ENCODE results near the gene LIN7B. TPM values are rescaled to one million over a fixed set of nuclear protein-coding genes. Genes with fewer than 3 reads are reported as not detected.
A peak's percentile ranks its signal among the peaks of the same experiment; 100 is the strongest.

Gene LIN7B
- total and polyA plus RNA-seq, 2 experiments from 2014 or later, result 1.2 to 10.5 TPM

DNA sequence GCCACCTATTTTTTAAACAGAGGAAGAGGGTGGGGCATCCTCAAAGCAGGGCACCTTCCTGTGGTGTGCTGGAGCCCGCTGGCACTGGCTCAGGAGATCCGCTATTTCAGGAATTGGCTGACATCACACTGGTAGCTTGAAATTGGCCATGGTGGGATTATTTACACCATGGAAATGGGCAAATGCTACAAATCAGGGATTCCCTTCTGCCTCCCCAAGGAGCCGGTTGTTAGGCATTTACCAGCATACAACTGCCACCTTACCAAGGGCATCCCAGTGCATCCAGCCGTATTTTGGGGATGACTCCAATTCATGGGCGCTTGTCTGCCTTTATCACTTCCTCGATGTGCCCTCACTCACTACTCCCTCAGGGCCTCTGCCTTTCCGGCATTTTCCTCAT lies 26.8 kb downstream of the LIN7B start:
- DNase-seq (ENCODE audit: low spot score) (no peak), ATAC-seq (no peak)
- Histone ChIP-seq H2AFZ (no peak overlapping the region), H3K27ac (ENCODE audit: low read depth) (no peak overlapping the region), H3K9me2 (ENCODE audit: insufficient read depth) (no peaks in the 10 kb centered on the region), H3K4me2 (no peak overlapping the region), H3K4me1 (ENCODE audit: insufficient read depth) (peaks cover 11% of the 10 kb centered on the region), H3K27me3 (ENCODE audit: insufficient read depth) (no peaks in the 10 kb centered on the region), H3K4me3 (no peak overlapping the region), H4K20me1 (replicated peaks; ENCODE audit: insufficient read depth) (no peaks in the 10 kb centered on the region), H3K36me3 (ENCODE audit: insufficient read depth) (no peaks in the 10 kb centered on the region), H3K79me2 (replicated peaks; ENCODE audit: insufficient read depth) (no peaks in the 10 kb centered on the region), H3F3A (replicated peaks; ENCODE audit: low read depth) (0 out of 2 replicates have a peak, but pooled peaks cover 5% of the 10 kb centered on the region)
- Mint-ChIP-seq H3K27me3 (ENCODE audit: insufficient read depth, low read depth, poor library complexity) (peaks cover 12% of the 10 kb centered on the region), H3K27ac (no peak overlapping the region), H3K4me1 (peaks cover 18% of the 10 kb centered on the region), H3K36me3 (ENCODE audit: low read depth) (peaks cover 13% of the 10 kb centered on the region), H3K9me3 (no peaks in the 10 kb centered on the region), H3K4me3 (peak overlapping the region; percentile 15; the same call in 2 of the 3 replicates)
- TF ChIP-seq, protein P1, sequence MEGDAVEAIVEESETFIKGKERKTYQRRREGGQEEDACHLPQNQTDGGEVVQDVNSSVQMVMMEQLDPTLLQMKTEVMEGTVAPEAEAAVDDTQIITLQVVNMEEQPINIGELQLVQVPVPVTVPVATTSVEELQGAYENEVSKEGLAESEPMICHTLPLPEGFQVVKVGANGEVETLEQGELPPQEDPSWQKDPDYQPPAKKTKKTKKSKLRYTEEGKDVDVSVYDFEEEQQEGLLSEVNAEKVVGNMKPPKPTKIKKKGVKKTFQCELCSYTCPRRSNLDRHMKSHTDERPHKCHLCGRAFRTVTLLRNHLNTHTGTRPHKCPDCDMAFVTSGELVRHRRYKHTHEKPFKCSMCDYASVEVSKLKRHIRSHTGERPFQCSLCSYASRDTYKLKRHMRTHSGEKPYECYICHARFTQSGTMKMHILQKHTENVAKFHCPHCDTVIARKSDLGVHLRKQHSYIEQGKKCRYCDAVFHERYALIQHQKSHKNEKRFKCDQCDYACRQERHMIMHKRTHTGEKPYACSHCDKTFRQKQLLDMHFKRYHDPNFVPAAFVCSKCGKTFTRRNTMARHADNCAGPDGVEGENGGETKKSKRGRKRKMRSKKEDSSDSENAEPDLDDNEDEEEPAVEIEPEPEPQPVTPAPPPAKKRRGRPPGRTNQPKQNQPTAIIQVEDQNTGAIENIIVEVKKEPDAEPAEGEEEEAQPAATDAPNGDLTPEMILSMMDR (conservative IDR thresholded peaks at IDR 0.05; ENCODE audit: low read depth in 2 of 2), result no peak
- no peak for TF ChIP-seq EZH2 (IDR thresholded peaks at IDR 0.05; ENCODE audit: low read depth, unreplicated experiment)
- TF ChIP-seq NANOG (IDR thresholded peaks at IDR 0.05; ENCODE audit: borderline replicate concordance), result no peak
- no peak for TF ChIP-seq EZH2phosphoT487 (IDR thresholded peaks at IDR 0.05; ENCODE audit: unreplicated experiment)
- TF ChIP-seq CREB1 (CRISPR knock-in tag; IDR thresholded peaks at IDR 0.05; ENCODE audit: low read depth), result no peak
- no peak for TF ChIP-seq JUNB (IDR thresholded peaks at IDR 0.05; ENCODE audit: unreplicated experiment)
- TF ChIP-seq ZNF114 (CRISPR knock-in tag; IDR thresholded peaks at IDR 0.05), result no peak
- no peak for TF ChIP-seq ZNF331 (CRISPR knock-in tag; IDR thresholded peaks at IDR 0.05; ENCODE audit: low read depth)
- TF ChIP-seq, protein P2, sequence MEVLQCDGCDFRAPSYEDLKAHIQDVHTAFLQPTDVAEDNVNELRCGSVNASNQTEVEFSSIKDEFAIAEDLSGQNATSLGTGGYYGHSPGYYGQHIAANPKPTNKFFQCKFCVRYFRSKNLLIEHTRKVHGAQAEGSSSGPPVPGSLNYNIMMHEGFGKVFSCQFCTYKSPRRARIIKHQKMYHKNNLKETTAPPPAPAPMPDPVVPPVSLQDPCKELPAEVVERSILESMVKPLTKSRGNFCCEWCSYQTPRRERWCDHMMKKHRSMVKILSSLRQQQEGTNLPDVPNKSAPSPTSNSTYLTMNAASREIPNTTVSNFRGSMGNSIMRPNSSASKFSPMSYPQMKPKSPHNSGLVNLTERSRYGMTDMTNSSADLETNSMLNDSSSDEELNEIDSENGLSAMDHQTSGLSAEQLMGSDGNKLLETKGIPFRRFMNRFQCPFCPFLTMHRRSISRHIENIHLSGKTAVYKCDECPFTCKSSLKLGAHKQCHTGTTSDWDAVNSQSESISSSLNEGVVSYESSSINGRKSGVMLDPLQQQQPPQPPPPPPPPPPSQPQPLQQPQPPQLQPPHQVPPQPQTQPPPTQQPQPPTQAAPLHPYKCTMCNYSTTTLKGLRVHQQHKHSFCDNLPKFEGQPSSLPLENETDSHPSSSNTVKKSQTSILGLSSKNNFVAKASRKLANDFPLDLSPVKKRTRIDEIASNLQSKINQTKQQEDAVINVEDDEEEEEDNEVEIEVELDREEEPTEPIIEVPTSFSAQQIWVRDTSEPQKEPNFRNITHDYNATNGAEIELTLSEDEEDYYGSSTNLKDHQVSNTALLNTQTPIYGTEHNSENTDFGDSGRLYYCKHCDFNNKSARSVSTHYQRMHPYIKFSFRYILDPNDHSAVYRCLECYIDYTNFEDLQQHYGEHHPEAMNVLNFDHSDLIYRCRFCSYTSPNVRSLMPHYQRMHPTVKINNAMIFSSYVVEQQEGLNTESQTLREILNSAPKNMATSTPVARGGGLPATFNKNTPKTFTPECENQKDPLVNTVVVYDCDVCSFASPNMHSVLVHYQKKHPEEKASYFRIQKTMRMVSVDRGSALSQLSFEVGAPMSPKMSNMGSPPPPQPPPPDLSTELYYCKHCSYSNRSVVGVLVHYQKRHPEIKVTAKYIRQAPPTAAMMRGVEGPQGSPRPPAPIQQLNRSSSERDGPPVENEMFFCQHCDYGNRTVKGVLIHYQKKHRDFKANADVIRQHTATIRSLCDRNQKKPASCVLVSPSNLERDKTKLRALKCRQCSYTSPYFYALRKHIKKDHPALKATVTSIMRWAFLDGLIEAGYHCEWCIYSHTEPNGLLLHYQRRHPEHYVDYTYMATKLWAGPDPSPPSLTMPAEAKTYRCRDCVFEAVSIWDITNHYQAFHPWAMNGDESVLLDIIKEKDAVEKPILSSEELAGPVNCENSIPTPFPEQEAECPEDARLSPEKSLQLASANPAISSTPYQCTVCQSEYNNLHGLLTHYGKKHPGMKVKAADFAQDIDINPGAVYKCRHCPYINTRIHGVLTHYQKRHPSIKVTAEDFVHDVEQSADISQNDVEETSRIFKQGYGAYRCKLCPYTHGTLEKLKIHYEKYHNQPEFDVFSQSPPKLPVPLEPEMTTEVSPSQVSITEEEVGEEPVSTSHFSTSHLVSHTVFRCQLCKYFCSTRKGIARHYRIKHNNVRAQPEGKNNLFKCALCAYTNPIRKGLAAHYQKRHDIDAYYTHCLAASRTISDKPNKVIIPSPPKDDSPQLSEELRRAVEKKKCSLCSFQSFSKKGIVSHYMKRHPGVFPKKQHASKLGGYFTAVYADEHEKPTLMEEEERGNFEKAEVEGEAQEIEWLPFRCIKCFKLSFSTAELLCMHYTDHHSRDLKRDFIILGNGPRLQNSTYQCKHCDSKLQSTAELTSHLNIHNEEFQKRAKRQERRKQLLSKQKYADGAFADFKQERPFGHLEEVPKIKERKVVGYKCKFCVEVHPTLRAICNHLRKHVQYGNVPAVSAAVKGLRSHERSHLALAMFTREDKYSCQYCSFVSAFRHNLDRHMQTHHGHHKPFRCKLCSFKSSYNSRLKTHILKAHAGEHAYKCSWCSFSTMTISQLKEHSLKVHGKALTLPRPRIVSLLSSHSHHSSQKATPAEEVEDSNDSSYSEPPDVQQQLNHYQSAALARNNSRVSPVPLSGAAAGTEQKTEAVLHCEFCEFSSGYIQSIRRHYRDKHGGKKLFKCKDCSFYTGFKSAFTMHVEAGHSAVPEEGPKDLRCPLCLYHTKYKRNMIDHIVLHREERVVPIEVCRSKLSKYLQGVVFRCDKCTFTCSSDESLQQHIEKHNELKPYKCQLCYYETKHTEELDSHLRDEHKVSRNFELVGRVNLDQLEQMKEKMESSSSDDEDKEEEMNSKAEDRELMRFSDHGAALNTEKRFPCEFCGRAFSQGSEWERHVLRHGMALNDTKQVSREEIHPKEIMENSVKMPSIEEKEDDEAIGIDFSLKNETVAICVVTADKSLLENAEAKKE (CRISPR knock-in tag; IDR thresholded peaks at IDR 0.05), result no peak
- no peak for TF ChIP-seq STAT1 (IDR thresholded peaks at IDR 0.05; ENCODE audit: unreplicated experiment)
- no peak for TF ChIP-seq POLR2AphosphoS5 (IDR thresholded peaks at IDR 0.05; ENCODE audit: low read depth)
- TF ChIP-seq, protein P3, sequence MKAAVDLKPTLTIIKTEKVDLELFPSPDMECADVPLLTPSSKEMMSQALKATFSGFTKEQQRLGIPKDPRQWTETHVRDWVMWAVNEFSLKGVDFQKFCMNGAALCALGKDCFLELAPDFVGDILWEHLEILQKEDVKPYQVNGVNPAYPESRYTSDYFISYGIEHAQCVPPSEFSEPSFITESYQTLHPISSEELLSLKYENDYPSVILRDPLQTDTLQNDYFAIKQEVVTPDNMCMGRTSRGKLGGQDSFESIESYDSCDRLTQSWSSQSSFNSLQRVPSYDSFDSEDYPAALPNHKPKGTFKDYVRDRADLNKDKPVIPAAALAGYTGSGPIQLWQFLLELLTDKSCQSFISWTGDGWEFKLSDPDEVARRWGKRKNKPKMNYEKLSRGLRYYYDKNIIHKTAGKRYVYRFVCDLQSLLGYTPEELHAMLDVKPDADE (IDR thresholded peaks at IDR 0.05), result no peak
- TF ChIP-seq, protein P4, sequence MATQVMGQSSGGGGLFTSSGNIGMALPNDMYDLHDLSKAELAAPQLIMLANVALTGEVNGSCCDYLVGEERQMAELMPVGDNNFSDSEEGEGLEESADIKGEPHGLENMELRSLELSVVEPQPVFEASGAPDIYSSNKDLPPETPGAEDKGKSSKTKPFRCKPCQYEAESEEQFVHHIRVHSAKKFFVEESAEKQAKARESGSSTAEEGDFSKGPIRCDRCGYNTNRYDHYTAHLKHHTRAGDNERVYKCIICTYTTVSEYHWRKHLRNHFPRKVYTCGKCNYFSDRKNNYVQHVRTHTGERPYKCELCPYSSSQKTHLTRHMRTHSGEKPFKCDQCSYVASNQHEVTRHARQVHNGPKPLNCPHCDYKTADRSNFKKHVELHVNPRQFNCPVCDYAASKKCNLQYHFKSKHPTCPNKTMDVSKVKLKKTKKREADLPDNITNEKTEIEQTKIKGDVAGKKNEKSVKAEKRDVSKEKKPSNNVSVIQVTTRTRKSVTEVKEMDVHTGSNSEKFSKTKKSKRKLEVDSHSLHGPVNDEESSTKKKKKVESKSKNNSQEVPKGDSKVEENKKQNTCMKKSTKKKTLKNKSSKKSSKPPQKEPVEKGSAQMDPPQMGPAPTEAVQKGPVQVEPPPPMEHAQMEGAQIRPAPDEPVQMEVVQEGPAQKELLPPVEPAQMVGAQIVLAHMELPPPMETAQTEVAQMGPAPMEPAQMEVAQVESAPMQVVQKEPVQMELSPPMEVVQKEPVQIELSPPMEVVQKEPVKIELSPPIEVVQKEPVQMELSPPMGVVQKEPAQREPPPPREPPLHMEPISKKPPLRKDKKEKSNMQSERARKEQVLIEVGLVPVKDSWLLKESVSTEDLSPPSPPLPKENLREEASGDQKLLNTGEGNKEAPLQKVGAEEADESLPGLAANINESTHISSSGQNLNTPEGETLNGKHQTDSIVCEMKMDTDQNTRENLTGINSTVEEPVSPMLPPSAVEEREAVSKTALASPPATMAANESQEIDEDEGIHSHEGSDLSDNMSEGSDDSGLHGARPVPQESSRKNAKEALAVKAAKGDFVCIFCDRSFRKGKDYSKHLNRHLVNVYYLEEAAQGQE (IDR thresholded peaks at IDR 0.05; ENCODE audit: unreplicated experiment), result no peak

All from GM23338 (cell line).